GM12878 (cell line): ENCODE data around the gene PHB1. TPM values are rescaled to one million over a fixed set of nuclear protein-coding genes. Genes with fewer than 3 reads are reported as not detected.
A peak's percentile ranks its signal among the peaks of the same experiment; 100 is the strongest.

Experiments
- ATAC-seq: fragments of 200-7000 bp; cut with Tn5 transposase; 3 replicates; pipeline ENCODE4 v1.9.1; 2020; ENCODE audit warnings: mild to moderate bottlenecking, moderate library complexity
- Bru-seq: library from RNA; stranded (reverse); fragments of 400-500 nt; gene quantifications from one replicate; lab custom pipeline; 2021; lab: Mats Ljungman, UMichigan
- BruChase-seq, 2 experiments: library from RNA; stranded (reverse); fragments of 400-500 nt; gene quantifications; one replicate each; lab custom pipeline; 2021; lab: Mats Ljungman, UMichigan
- BruUV-seq: library from RNA; stranded (reverse); fragments of 400-500 nt; replicated peaks from 2 replicates; lab custom pipeline; 2021; lab: Mats Ljungman, UMichigan
- CTCF ChIA-PET: fragments of 300-600 bp; sonication (Branson Sonifier 250); formaldehyde crosslinking; extraction: SDS; loops from one replicate; lab custom pipeline; 2021; ENCODE audit warnings: inconsistent platforms; lab: Yijun Ruan, JAX
- POLR2A ChIA-PET: fragments of 350-600 bp; formaldehyde crosslinking; extraction: SDS; loops from one replicate; lab custom pipeline; 2021; ENCODE audit warnings: inconsistent platforms; lab: Charles Lee
- RAD21 ChIA-PET: fragments of 300-600 bp; sonication (Branson Sonifier 250); formaldehyde crosslinking; loops from one replicate; lab custom pipeline; 2023; ENCODE audit warnings: antibody characterized with exemption; ENCODE audit not compliant: unreplicated experiment; lab: Charles Lee
- SMC1A ChIA-PET: fragments of 300-600 bp; sonication (Branson Sonifier 250); formaldehyde crosslinking; loops from one replicate; lab custom pipeline; 2023; ENCODE audit not compliant: unreplicated experiment, uncharacterized antibody; lab: Charles Lee
- DNase-seq: peaks from one replicate; pipeline ENCODE4 v3.0.0-alpha.2; 2011; ENCODE audit warnings: low read depth, low spot score
- FAIRE-seq: peaks from 3 replicates; lab custom pipeline; 2011; peaks lifted over from hg19 to GRCh38; lab: Jason Lieb, UNC
- H2AFZ ChIP-seq: 2 replicates; pipeline ENCODE4 v1.6.0; 2011; ENCODE audit warnings: low read depth, low read length, control low read depth; ENCODE audit not compliant: control insufficient read depth
- H3K27ac ChIP-seq: 2 replicates; pipeline ENCODE4 v1.5.1; 2011; ENCODE audit warnings: control low read depth; ENCODE audit not compliant: control insufficient read depth, insufficient read depth
- H3K27me3 ChIP-seq, 2 experiments: replicated peaks in 1 of 2; 2 replicates each; pipeline versions ENCODE4 v1.6.0 to v1.6.1; 2011; ENCODE audit warnings: low read length in 1 of 2; ENCODE audit not compliant: control insufficient read depth in 2 of 2, insufficient read depth in 2 of 2
- H3K36me3 ChIP-seq, 2 experiments: 2 replicates each; pipeline ENCODE4 v1.5.1; 2011; ENCODE audit warnings: low read length in 1 of 2; ENCODE audit not compliant: control insufficient read depth in 2 of 2, insufficient read depth in 2 of 2
- H3K4me1 ChIP-seq: 2 replicates; pipeline ENCODE4 v1.6.1; 2011; ENCODE audit warnings: mild to moderate bottlenecking, low read length, moderate library complexity, mixed read lengths; ENCODE audit not compliant: control insufficient read depth, insufficient read depth
- H3K4me2 ChIP-seq: 2 replicates; pipeline ENCODE4 v1.6.0; 2011; ENCODE audit warnings: control low read depth; ENCODE audit not compliant: control insufficient read depth, insufficient read depth
- H3K4me3 ChIP-seq: fragments of 200-600 bp; sonication (generic); 2 replicates; pipeline ENCODE4 v1.5.1; 2016
- H3K79me2 ChIP-seq: 2 replicates; pipeline ENCODE4 v1.6.0; 2011; ENCODE audit warnings: low read length; ENCODE audit not compliant: control insufficient read depth, insufficient read depth
- H3K9ac ChIP-seq: 2 replicates; pipeline ENCODE4 v1.8.0; 2011; ENCODE audit warnings: low read length, control low read depth, mixed read lengths; ENCODE audit not compliant: control insufficient read depth, insufficient read depth
- H3K9me3 ChIP-seq: replicated peaks from 3 replicates; pipeline ENCODE4 v1.5.1; 2011; ENCODE audit warnings: mild to moderate bottlenecking, low read length; ENCODE audit not compliant: control insufficient read depth, insufficient read depth
- H4K20me1 ChIP-seq: 2 replicates; pipeline ENCODE4 v1.6.0; 2011; ENCODE audit not compliant: control insufficient read depth, insufficient read depth
- BMI1 ChIP-seq: fragments of 450-650 bp; IDR thresholded peaks from 2 replicates; pipeline ENCODE4 v1.6.1; 2016; ENCODE audit warnings: mild to moderate bottlenecking, moderate library complexity, borderline replicate concordance
- EGR1 ChIP-seq, 2 experiments: IDR thresholded peaks; 1 replicate in 1 of 2; 2 replicates in 1 of 2; pipeline ENCODE4 v1.6.1; 2011 to 2012; ENCODE audit warnings: low read depth in 2 of 2, low read length in 2 of 2, borderline replicate concordance in 1 of 2, mild to moderate bottlenecking in 1 of 2, moderate library complexity in 1 of 2
- FOS ChIP-seq: IDR thresholded peaks from 3 replicates; pipeline ENCODE4 v1.6.1; 2011; ENCODE audit warnings: borderline replicate concordance; ENCODE audit not compliant: insufficient read length; ENCODE audit errors: extremely low read depth
- IKZF1 ChIP-seq: fragments of 450-650 bp; conservative IDR thresholded peaks from 2 replicates; pipeline ENCODE4 v1.6.1; 2017; ENCODE audit warnings: antibody characterized with exemption, mild to moderate bottlenecking
- MYB ChIP-seq: fragments of 150-350 bp; IDR thresholded peaks from 2 replicates; pipeline ENCODE4 v1.6.1; 2014; ENCODE audit warnings: mild to moderate bottlenecking, low read depth, low read length, borderline replicate concordance
- NFYA ChIP-seq: IDR thresholded peaks from 2 replicates; pipeline ENCODE4 v1.6.1; 2011; ENCODE audit warnings: low read depth, mild to moderate bottlenecking, low read length, improper control_type of control experiment, borderline replicate concordance
- NR2C2 ChIP-seq: IDR thresholded peaks from 2 replicates; pipeline ENCODE4 v1.6.1; 2011; ENCODE audit warnings: borderline replicate concordance, low read depth; ENCODE audit not compliant: control insufficient read depth, insufficient read length
- SIX5 ChIP-seq: IDR thresholded peaks from 2 replicates; pipeline ENCODE4 v1.6.1; 2011; ENCODE audit warnings: mild to moderate bottlenecking, low read depth, low read length, moderate library complexity; ENCODE audit not compliant: severe bottlenecking
- SMARCA5 ChIP-seq: fragments of 450-650 bp; IDR thresholded peaks from 2 replicates; pipeline ENCODE4 v1.6.1; 2017; ENCODE audit warnings: mild to moderate bottlenecking
- STAT1 ChIP-seq: fragments of 450-650 bp; conservative IDR thresholded peaks from 2 replicates; pipeline ENCODE4 v1.6.1; 2014; ENCODE audit warnings: antibody characterized with exemption, mild to moderate bottlenecking
- WGBS: methylation state at CpG from one replicate; pipeline ENCODE4 v1.1.6; 2016; ENCODE audit warnings: low lambda C conversion rate; ENCODE audit not compliant: insufficient replicate concordance, insufficient coverage; ENCODE audit errors: missing lambda C conversion rate; 5-methylcytosine and 5-hydroxymethylcytosine counted together
- in situ Hi-C: fragments of 300-500 bp; cut with MboI; formaldehyde crosslinking; loops from 9 replicates; pipeline ENCODE4 v1.14.3; 2018; ENCODE audit warnings: mixed read lengths
- intact Hi-C: fragments of 100-400 bp; cut with micrococcal nuclease; formaldehyde crosslinking; loops from one replicate; pipeline ENCODE4 v1.14.2; 2022; ENCODE audit not compliant: unreplicated experiment
- long read RNA-seq, 2 experiments: library from polyadenylated mRNA; unstranded; transcript quantifications; one replicate each; pipeline ENCODE4 v2.0.0, GENCODE V29; 2019 to 2020
- polyA minus RNA-seq, 3 experiments: library from RNA; depleted of rRNA, polyadenylated mRNA; stranded (reverse); fragments of >200 nt; gene quantifications; 2 replicates each; pipeline ENCODE4 v1.2.3, GENCODE V29; 2011
- polyA plus RNA-seq, 11 experiments: library from polyadenylated mRNA; depleted of rRNA in 4 of 11; unstranded in 6 of 11; stranded (reverse) in 5 of 11; fragments of >200 nt; fragmentation: Nextera tagmentation in 4 of 11; fragmentation: Illumina TruSeq in 1 of 11; extraction: Ambion mirVana in 4 of 11; extraction: Trizol in 1 of 11; gene quantifications; 1 replicate in 1 of 11; 2 replicates in 10 of 11; pipeline versions ENCODE4 v1.2.1 to v1.2.3, GENCODE V29; 2011 to 2016; ENCODE audit warnings: inconsistent platforms in 2 of 11, missing spikeins in 2 of 11, low read depth in 1 of 11
- total RNA-seq, 4 experiments: library from RNA; depleted of rRNA in 3 of 4; stranded (reverse); fragments of >200 nt in 3 of 4; fragmentation: Illumina TruSeq in 1 of 4; extraction: Trizol in 1 of 4; gene quantifications; 2 replicates each; pipeline versions ENCODE4 v1.2.1 to v1.2.3, GENCODE V29; 2013 to 2021
- TF ChIP-seq, protein P1 (sequence below): IDR thresholded peaks from 2 replicates; pipeline ENCODE4 v1.6.1; 2012; ENCODE audit warnings: low read length, inconsistent platforms
- TF ChIP-seq, protein P2 (sequence below): fragments of 450-650 bp; formaldehyde crosslinking; IDR thresholded peaks from 2 replicates; pipeline ENCODE4 v1.4.0; 2022; ENCODE audit warnings: mild to moderate bottlenecking, moderate library complexity

The PHB1 gene
- 67.3 and 70.7 TPM in 2 replicates for total RNA-seq (2013; cell fraction: nucleolus; rRNA removed)
- total RNA-seq (2014; rRNA removed), result 185 and 191 TPM in 2 replicates
- 156 and 172 TPM in 2 replicates for total RNA-seq (2014; rRNA removed; fragmentation: Illumina TruSeq; extraction: Trizol)
- 281 and 286 TPM in 2 replicates for total RNA-seq (2021)
- 207 TPM for polyA plus RNA-seq (2011; ENCODE audit: low read depth)
- polyA plus RNA-seq (2011; rRNA removed), result 326 and 466 TPM in 2 replicates
- polyA plus RNA-seq (2011; cell fraction: cytosol; rRNA removed), result 313 and 495 TPM in 2 replicates
- polyA plus RNA-seq (2011; cell fraction: nucleus; rRNA removed), result 203 and 243 TPM in 2 replicates
- 151 and 168 TPM in 2 replicates for polyA plus RNA-seq (2012)
- 259 and 350 TPM in 2 replicates for polyA plus RNA-seq (2014; fragmentation: Illumina TruSeq; extraction: Trizol)
- 100 to 1,000 TPM; 117 to 154 TPM for polyA plus RNA-seq (2014; fragmentation: Nextera tagmentation; extraction: Ambion mirVana)
- polyA plus RNA-seq (2014; rRNA removed), result 209 and 221 TPM in 2 replicates
- polyA plus RNA-seq (2016; fragmentation: Nextera tagmentation; extraction: Ambion mirVana), result 100 to 1,000 TPM; 397 to 430 TPM
- 522 and 563 TPM in 2 replicates for polyA minus RNA-seq (2011; rRNA and poly(A)+ RNA removed)
- polyA minus RNA-seq (2011; cell fraction: cytosol; rRNA and poly(A)+ RNA removed), result 79.5 and 81.7 TPM in 2 replicates
- polyA minus RNA-seq (2011; cell fraction: nucleus; rRNA and poly(A)+ RNA removed), result 35.7 and 58.7 TPM in 2 replicates
- Bru-seq, nascent RNA, result percentile 74 among the genes with signal in this experiment
- BruChase-seq, experiment 1, labeled RNA remaining after a 6-hour chase, result percentile 88 among the genes with signal in this experiment
- BruChase-seq, experiment 2, labeled RNA remaining after a 2-hour chase, result percentile 79 among the genes with signal in this experiment
- long read RNA-seq, experiment 1, transcript PHB-214 (8 exons, 1,952 nt), result minor isoform, 12 of 417 reads
- long read RNA-seq, experiment 1, transcript PHB-201 (7 exons, 1,832 nt), result major isoform, 356 of 417 reads
- long read RNA-seq, experiment 1, transcript PHB-215 (7 exons, 1,908 nt), result minor isoform, 9 of 417 reads
- long read RNA-seq, experiment 1, partial matches to known transcripts, result 28 of 417 reads
- long read RNA-seq, experiment 1, other reads (novel, unspliced or antisense), result 12 of 417 reads
- long read RNA-seq, experiment 2, transcript PHB-214 (8 exons, 1,952 nt), result minor isoform, 36 of 1,251 reads
- long read RNA-seq, experiment 2, transcript PHB-201 (7 exons, 1,832 nt), result major isoform, 1,113 of 1,251 reads
- long read RNA-seq, experiment 2, transcript PHB-215 (7 exons, 1,908 nt), result minor isoform, 18 of 1,251 reads
- long read RNA-seq, experiment 2, partial matches to known transcripts, result 64 of 1,251 reads
- long read RNA-seq, experiment 2, other reads (novel, unspliced or antisense), result 19 of 1,251 reads

DNA sequence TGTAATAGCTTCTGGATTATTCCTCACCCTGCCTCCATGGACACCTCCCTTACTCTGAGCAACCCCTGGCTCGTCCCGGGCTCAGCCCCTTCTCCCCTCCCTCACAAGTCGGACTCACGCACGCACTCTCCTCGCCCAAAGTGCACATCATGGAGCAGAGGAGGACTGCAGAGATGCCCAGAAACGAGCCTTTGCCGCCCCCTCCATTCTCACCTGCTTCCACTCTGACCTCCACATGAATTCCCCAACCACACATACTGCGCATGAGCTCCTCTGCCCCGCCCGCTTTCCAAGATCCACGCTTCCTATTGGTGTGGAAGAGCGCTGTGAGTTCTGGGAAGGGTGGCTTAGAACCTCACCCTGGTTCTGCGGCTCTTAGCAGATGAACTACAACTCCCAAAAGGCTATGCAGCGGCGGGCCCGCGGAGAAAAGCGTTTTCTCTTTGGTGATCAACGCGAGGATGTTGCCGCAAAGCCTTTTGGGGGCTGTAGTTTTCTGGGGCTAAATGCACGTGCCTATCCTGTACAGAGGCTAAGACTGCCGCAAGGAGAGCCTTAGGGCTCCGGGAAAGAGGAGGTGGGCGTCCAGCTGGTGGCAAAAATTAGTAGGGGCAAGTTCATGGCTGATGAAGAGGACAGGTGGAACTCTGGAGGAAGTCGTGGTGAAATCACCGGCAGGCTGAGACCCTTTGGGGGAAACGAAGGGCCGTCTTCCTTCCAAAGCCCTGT is at the start of gene PHB1:
Gene PHB1, minus strand, starts transcription at position 261 of the 729 bp plus-strand sequence. CDS start 1,618 bp downstream, outside the sequence.
- ATAC-seq, result peak; percentile 100
- in situ Hi-C loops, result no loop called here
- Histone ChIP-seq H3K27ac (peak within 1 kb of the TSS; percentile 62), H3K79me2 (peaks cover 17% of the 10 kb centered on the region), H4K20me1 (no peaks in the 10 kb centered on the region), H2AFZ (peak within 1 kb of the TSS; percentile 97), H3K36me3 (peaks cover 2 to 10% of the 10 kb centered on the region in 2 experiments; a peak in 2 of 4 replicates), H3K4me3 (peak within 1 kb of the TSS; percentile 92), H3K27me3 (no peaks in the 10 kb centered on the region), H3K4me2 (peak within 1 kb of the TSS; percentile 94), H3K4me1 (no peaks in the 10 kb centered on the region), H3K9ac (peak within 1 kb of the TSS; percentile 89), H3K9me3 (no peaks in the 10 kb centered on the region)
- ChIA-PET RAD21 (interaction anchor here (1.2 to 2.2 kb wide), 3 partner anchors 141 to 155 kb away, joined by 3 to 10 read pairs (median 7); no protein-coding TSS in a partner anchor), POLR2A (interaction anchor here (1.0 to 1.3 kb wide), 2 partner anchors 57 to 98 kb away, joined by 3 to 4 read pairs; no protein-coding TSS in a partner anchor), CTCF (interaction anchor here (0.5 to 2.1 kb wide), 11 partner anchors 11 to 352 kb away, joined by 3 to 9 read pairs (median 5); partner anchors contain the start of gene SLC35B1), SMC1A (interaction anchor here (0.6 to 1.8 kb wide), 7 partner anchors 12 to 143 kb away, joined by 3 to 7 read pairs (median 3); no protein-coding TSS in a partner anchor)
- peak; percentile 95 for DNase-seq
- BruUV-seq, result no TSS peak
- intact Hi-C loops, result no loop called here
- peak; percentile 99 for FAIRE-seq
- WGBS, result 5% methylated on average over 30 of the region's 30 CpGs
- TF ChIP-seq BMI1, result no peak
- peak; percentile 99 for TF ChIP-seq SIX5
- no peak for TF ChIP-seq SMARCA5
- no peak for TF ChIP-seq NR2C2
- peak in 1 of 2 experiments; percentile 65; a peak in 1 of 3 replicates for TF ChIP-seq EGR1 (IDR thresholded peaks at IDR 0.05; ENCODE audit: borderline replicate concordance in 1 of 2, low read depth in 2 of 2, low read length in 2 of 2)
- no peak; the same call in 1 of the 2 replicates for TF ChIP-seq NFYA
- no peak for TF ChIP-seq MYB
- TF ChIP-seq STAT1, result 0 out of 2 replicates have a peak, but pooled peaks have one; percentile 48
- no peak for TF ChIP-seq FOS
- TF ChIP-seq, protein P1, sequence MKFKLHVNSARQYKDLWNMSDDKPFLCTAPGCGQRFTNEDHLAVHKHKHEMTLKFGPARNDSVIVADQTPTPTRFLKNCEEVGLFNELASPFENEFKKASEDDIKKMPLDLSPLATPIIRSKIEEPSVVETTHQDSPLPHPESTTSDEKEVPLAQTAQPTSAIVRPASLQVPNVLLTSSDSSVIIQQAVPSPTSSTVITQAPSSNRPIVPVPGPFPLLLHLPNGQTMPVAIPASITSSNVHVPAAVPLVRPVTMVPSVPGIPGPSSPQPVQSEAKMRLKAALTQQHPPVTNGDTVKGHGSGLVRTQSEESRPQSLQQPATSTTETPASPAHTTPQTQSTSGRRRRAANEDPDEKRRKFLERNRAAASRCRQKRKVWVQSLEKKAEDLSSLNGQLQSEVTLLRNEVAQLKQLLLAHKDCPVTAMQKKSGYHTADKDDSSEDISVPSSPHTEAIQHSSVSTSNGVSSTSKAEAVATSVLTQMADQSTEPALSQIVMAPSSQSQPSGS, result no peak
- TF ChIP-seq IKZF1, result peak; percentile 100
- TF ChIP-seq, protein P2, sequence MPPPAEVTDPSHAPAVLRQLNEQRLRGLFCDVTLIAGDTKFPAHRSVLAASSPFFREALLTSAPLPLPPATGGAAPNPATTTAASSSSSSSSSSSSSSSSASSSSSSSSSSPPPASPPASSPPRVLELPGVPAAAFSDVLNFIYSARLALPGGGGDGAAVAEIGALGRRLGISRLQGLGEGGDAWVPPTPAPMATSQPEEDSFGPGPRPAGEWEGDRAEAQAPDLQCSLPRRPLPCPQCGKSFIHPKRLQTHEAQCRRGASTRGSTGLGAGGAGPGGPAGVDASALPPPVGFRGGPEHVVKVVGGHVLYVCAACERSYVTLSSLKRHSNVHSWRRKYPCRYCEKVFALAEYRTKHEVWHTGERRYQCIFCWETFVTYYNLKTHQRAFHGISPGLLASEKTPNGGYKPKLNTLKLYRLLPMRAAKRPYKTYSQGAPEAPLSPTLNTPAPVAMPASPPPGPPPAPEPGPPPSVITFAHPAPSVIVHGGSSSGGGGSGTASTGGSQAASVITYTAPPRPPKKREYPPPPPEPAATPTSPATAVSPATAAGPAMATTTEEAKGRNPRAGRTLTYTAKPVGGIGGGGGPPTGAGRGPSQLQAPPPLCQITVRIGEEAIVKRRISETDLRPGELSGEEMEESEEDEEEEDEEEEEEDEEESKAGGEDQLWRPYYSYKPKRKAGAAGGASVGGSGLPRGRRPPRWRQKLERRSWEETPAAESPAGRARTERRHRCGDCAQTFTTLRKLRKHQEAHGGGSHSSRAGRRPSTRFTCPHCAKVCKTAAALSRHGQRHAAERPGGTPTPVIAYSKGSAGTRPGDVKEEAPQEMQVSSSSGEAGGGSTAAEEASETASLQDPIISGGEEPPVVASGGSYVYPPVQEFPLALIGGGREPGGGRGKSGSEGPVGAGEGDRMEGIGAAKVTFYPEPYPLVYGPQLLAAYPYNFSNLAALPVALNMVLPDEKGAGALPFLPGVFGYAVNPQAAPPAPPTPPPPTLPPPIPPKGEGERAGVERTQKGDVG (CRISPR knock-in tag), result no peak
